Osteoblast (primary cell): ENCODE measurements around the gene MINDY1. TPM values are rescaled to one million over a fixed set of nuclear protein-coding genes. Genes with fewer than 3 reads are reported as not detected.

Source experiments
- DNase-seq: peaks from one replicate; pipeline ENCODE4 v3.0.0; 2011; ENCODE audit warnings: low spot score, mixed read lengths; ENCODE audit not compliant: insufficient read length; ENCODE audit errors: missing footprints
- H2AFZ ChIP-seq: 2 replicates; pipeline ENCODE4 v1.6.0; 2011; ENCODE audit warnings: mild to moderate bottlenecking, low read length
- H3K27ac ChIP-seq: 2 replicates; pipeline ENCODE4 v1.5.1; 2011; ENCODE audit warnings: mild to moderate bottlenecking, low read depth, low read length, moderate library complexity
- H3K27me3 ChIP-seq: 2 replicates; pipeline ENCODE4 v1.6.0; 2012; ENCODE audit warnings: mild to moderate bottlenecking, control low read depth, inconsistent platforms, low read length, moderate library complexity; ENCODE audit not compliant: insufficient read depth
- H3K36me3 ChIP-seq: 2 replicates; pipeline ENCODE4 v1.5.1; 2011; ENCODE audit warnings: mild to moderate bottlenecking, low read length, control low read depth, moderate library complexity; ENCODE audit not compliant: insufficient read depth
- H3K4me1 ChIP-seq: 2 replicates; pipeline ENCODE4 v1.5.1; 2011; ENCODE audit warnings: mild to moderate bottlenecking, low read length, control low read depth, moderate library complexity; ENCODE audit not compliant: insufficient read depth
- H3K4me2 ChIP-seq: 2 replicates; pipeline ENCODE4 v1.6.0; 2011; ENCODE audit warnings: mild to moderate bottlenecking, low read length; ENCODE audit not compliant: insufficient read depth
- H3K4me3 ChIP-seq: fragments of 200-600 bp; sonication (generic); 3 replicates; pipeline ENCODE4 v1.5.1; 2012; ENCODE audit warnings: mild to moderate bottlenecking, low read length, inconsistent platforms; ENCODE audit not compliant: insufficient read depth
- H3K79me2 ChIP-seq: 2 replicates; pipeline ENCODE4 v1.6.0; 2012; ENCODE audit warnings: mild to moderate bottlenecking, low read length, control low read depth, inconsistent platforms; ENCODE audit not compliant: insufficient read depth
- H3K9me3 ChIP-seq: 2 replicates; pipeline ENCODE4 v1.5.1; 2011; ENCODE audit warnings: low read depth, low read length, control low read depth
- H4K20me1 ChIP-seq: 2 replicates; pipeline ENCODE4 v1.6.0; 2012; ENCODE audit warnings: mild to moderate bottlenecking, low read length, control low read depth; ENCODE audit not compliant: insufficient read depth
- CTCF ChIP-seq: IDR thresholded peaks from 2 replicates; pipeline ENCODE4 v1.5.1; 2011; ENCODE audit warnings: mild to moderate bottlenecking, low read depth, low read length, moderate library complexity; ENCODE audit errors: extremely low read depth
- total RNA-seq: library from RNA; depleted of rRNA; stranded (reverse); fragments of >200 nt; gene quantifications from 2 replicates; pipeline ENCODE4 v1.2.3, GENCODE V29; 2012

Gene MINDY1
- total RNA-seq, 1 donor: 18.1 TPM

GRCh38 chr1:151002611-151003010 is 4.1 kb downstream of the MINDY1 start:
- Histone ChIP-seq H3K36me3 (peaks cover 3% of the 10 kb centered on the region), H3K4me2 (no peak overlapping the region), H3K4me1 (peaks cover 40% of the 10 kb centered on the region), H2AFZ (no peak overlapping the region), H3K79me2 (peaks cover 16% of the 10 kb centered on the region), H3K27ac (no peak overlapping the region), H3K27me3 (no peaks in the 10 kb centered on the region), H4K20me1 (no peaks in the 10 kb centered on the region), H3K4me3 (no peak overlapping the region), H3K9me3 (no peaks in the 10 kb centered on the region)
- DNase-seq: no peak
- no peak for TF ChIP-seq CTCF

GRCh38 chr1:151002051-151002450 is 4.7 kb downstream of the MINDY1 start:
- Histone ChIP-seq H3K4me1 (peaks cover 36% of the 10 kb centered on the region), H3K4me3 (no peak overlapping the region), H3K27me3 (no peaks in the 10 kb centered on the region), H3K79me2 (peaks cover 16% of the 10 kb centered on the region), H3K27ac (no peak overlapping the region), H2AFZ (no peak overlapping the region), H3K36me3 (peaks cover 3% of the 10 kb centered on the region), H3K4me2 (no peak overlapping the region), H4K20me1 (no peaks in the 10 kb centered on the region), H3K9me3 (no peaks in the 10 kb centered on the region)
- TF ChIP-seq CTCF: no peak
- DNase-seq: no peak

GRCh38 chr1:151001602-151002001 is 5.1 kb downstream of the MINDY1 start:
- no peak overlapping the region for H3K4me2 ChIP-seq
- peaks cover 32% of the 10 kb centered on the region for H3K4me1 ChIP-seq
- H4K20me1 ChIP-seq: no peaks in the 10 kb centered on the region
- no peaks in the 10 kb centered on the region for H3K27me3 ChIP-seq
- peaks cover 3% of the 10 kb centered on the region for H3K36me3 ChIP-seq
- H3K4me3 ChIP-seq: no peak overlapping the region
- no peaks in the 10 kb centered on the region for H3K9me3 ChIP-seq
- H3K79me2 ChIP-seq: peaks cover 16% of the 10 kb centered on the region
- no peak overlapping the region for H2AFZ ChIP-seq
- no peak for DNase-seq
- H3K27ac ChIP-seq: no peak overlapping the region
- no peak for TF ChIP-seq CTCF

- Histone ChIP-seq H3K27ac (no peak overlapping the region), H3K9me3 (no peaks in the 10 kb centered on the region), H2AFZ (no peak overlapping the region), H3K4me2 (no peak overlapping the region), H3K79me2 (peaks cover 7% of the 10 kb centered on the region), H3K4me1 (peaks cover 22% of the 10 kb centered on the region), H3K27me3 (no peaks in the 10 kb centered on the region), H3K36me3 (peaks cover 3% of the 10 kb centered on the region), H3K4me3 (no peak overlapping the region), H4K20me1 (no peaks in the 10 kb centered on the region)
- no peak for DNase-seq
- no peak for TF ChIP-seq CTCF
These were observed 6.3 kb downstream of the MINDY1 start for GRCh38 chr1:151000408-151000807.
